ENCODE results near the gene ZNF324B. TPM values are rescaled to one million over a fixed set of nuclear protein-coding genes. Genes with fewer than 3 reads are reported as not detected.

The ZNF324B gene
- total and polyA plus RNA-seq, 10 of the 15 experiments (the other 5 are each of a cell fraction or from before 2014, with no cell fraction given): 0.11 to 12.8 (median 4.0) TPM

DNA sequence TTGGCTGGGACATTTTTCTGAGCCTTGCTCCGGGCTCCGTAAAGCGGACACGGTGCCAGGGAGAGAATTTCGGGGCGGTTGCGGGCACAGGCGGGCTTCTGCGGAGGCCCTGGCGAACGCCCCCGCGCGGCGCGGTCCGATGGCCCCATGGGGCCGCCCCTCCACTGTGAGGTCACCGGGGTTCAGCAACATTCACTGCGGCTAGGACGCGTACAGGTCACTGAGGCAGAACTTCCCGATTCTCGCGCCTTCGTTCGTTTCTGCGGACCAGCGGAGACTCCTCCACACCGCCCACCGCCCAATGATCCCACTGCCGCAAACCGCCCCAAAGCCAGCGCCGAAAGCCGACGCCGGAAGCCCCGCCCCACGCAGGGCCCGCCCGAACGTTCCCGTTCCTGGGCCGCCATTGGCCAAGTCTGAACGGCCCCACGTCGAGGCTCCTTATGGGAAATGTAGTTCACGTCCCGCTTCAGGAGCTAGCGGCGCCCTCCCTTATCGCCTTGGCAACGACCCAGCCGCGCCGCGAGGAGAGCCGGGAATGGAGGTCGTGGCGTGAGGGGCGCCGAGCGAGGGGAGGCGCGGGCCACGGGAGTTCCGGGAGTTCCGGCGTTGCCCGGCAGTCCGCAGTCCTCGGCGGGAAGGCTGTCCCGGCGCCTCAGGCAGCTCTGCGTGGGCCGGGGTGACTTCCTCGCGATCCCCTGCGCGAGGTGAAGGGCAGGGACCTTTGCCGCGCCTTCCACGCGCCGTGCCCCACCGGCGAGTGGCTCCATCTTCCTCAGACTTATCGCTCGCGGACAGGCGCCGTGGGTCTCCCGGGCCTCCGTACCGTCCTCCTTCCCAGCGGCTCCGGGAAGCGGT is 43.0 kb upstream of the ZNF324B start, which contains the start of gene ZNF584 (continued):
- TF ChIP-seq EP300 (IDR thresholded peaks at IDR 0.05; ENCODE audit: borderline replicate concordance in 1 of 2, control insufficient read depth in 1 of 2, low read depth in 2 of 2, low read length in 2 of 2) (no peak), HCFC1 (IDR thresholded peaks at IDR 0.05; ENCODE audit: low read length) (peak; percentile 92), MTA3 (IDR thresholded peaks at IDR 0.05; ENCODE audit: borderline replicate concordance, low read length) (no peak), CBX5 (IDR thresholded peaks at IDR 0.05; ENCODE audit: low read depth) (no peak), RAD21 (IDR thresholded peaks at IDR 0.05; ENCODE audit: insufficient read depth, low read depth, low read length) (no peak), CHD1 (IDR thresholded peaks at IDR 0.05; ENCODE audit: low read depth, low read length) (no peak), CBX3 (IDR thresholded peaks at IDR 0.05; ENCODE audit: borderline replicate concordance, low read depth) (no peak), ZZZ3 (IDR thresholded peaks at IDR 0.05; ENCODE audit: control insufficient read depth, insufficient read length, low read depth) (no peak), STAT1 (conservative IDR thresholded peaks at IDR 0.05) (no peak), RCOR1 (conservative IDR thresholded peaks at IDR 0.05; ENCODE audit: low read depth, low read length) (no peak), SMARCA5 (IDR thresholded peaks at IDR 0.05) (no peak), SP1 (IDR thresholded peaks at IDR 0.05; ENCODE audit: low read depth, low read length) (peak; percentile 65), EZH2 (IDR thresholded peaks at IDR 0.05; ENCODE audit: borderline replicate concordance, control insufficient read depth, low read depth, low read length) (no peak), MXI1 (IDR thresholded peaks at IDR 0.05; ENCODE audit: low read depth, low read length) (peak; percentile 95)
- TF ChIP-seq, protein P1, sequence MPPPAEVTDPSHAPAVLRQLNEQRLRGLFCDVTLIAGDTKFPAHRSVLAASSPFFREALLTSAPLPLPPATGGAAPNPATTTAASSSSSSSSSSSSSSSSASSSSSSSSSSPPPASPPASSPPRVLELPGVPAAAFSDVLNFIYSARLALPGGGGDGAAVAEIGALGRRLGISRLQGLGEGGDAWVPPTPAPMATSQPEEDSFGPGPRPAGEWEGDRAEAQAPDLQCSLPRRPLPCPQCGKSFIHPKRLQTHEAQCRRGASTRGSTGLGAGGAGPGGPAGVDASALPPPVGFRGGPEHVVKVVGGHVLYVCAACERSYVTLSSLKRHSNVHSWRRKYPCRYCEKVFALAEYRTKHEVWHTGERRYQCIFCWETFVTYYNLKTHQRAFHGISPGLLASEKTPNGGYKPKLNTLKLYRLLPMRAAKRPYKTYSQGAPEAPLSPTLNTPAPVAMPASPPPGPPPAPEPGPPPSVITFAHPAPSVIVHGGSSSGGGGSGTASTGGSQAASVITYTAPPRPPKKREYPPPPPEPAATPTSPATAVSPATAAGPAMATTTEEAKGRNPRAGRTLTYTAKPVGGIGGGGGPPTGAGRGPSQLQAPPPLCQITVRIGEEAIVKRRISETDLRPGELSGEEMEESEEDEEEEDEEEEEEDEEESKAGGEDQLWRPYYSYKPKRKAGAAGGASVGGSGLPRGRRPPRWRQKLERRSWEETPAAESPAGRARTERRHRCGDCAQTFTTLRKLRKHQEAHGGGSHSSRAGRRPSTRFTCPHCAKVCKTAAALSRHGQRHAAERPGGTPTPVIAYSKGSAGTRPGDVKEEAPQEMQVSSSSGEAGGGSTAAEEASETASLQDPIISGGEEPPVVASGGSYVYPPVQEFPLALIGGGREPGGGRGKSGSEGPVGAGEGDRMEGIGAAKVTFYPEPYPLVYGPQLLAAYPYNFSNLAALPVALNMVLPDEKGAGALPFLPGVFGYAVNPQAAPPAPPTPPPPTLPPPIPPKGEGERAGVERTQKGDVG (CRISPR knock-in tag; IDR thresholded peaks at IDR 0.05): no peak
- TF ChIP-seq, protein P2, sequence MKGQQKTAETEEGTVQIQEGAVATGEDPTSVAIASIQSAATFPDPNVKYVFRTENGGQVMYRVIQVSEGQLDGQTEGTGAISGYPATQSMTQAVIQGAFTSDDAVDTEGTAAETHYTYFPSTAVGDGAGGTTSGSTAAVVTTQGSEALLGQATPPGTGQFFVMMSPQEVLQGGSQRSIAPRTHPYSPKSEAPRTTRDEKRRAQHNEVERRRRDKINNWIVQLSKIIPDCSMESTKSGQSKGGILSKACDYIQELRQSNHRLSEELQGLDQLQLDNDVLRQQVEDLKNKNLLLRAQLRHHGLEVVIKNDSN (IDR thresholded peaks at IDR 0.05; ENCODE audit: borderline replicate concordance, extremely low read length, insufficient read depth, low read depth, low read length): no peak
- TF ChIP-seq, protein P3, sequence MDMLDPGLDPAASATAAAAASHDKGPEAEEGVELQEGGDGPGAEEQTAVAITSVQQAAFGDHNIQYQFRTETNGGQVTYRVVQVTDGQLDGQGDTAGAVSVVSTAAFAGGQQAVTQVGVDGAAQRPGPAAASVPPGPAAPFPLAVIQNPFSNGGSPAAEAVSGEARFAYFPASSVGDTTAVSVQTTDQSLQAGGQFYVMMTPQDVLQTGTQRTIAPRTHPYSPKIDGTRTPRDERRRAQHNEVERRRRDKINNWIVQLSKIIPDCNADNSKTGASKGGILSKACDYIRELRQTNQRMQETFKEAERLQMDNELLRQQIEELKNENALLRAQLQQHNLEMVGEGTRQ (IDR thresholded peaks at IDR 0.05; ENCODE audit: borderline replicate concordance, low read depth, low read length): no peak
- TF ChIP-seq, protein P4, sequence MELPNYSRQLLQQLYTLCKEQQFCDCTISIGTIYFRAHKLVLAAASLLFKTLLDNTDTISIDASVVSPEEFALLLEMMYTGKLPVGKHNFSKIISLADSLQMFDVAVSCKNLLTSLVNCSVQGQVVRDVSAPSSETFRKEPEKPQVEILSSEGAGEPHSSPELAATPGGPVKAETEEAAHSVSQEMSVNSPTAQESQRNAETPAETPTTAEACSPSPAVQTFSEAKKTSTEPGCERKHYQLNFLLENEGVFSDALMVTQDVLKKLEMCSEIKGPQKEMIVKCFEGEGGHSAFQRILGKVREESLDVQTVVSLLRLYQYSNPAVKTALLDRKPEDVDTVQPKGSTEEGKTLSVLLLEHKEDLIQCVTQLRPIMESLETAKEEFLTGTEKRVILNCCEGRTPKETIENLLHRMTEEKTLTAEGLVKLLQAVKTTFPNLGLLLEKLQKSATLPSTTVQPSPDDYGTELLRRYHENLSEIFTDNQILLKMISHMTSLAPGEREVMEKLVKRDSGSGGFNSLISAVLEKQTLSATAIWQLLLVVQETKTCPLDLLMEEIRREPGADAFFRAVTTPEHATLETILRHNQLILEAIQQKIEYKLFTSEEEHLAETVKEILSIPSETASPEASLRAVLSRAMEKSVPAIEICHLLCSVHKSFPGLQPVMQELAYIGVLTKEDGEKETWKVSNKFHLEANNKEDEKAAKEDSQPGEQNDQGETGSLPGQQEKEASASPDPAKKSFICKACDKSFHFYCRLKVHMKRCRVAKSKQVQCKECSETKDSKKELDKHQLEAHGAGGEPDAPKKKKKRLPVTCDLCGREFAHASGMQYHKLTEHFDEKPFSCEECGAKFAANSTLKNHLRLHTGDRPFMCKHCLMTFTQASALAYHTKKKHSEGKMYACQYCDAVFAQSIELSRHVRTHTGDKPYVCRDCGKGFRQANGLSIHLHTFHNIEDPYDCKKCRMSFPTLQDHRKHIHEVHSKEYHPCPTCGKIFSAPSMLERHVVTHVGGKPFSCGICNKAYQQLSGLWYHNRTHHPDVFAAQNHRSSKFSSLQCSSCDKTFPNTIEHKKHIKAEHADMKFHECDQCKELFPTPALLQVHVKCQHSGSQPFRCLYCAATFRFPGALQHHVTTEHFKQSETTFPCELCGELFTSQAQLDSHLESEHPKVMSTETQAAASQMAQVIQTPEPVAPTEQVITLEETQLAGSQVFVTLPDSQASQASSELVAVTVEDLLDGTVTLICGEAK (IDR thresholded peaks at IDR 0.05; ENCODE audit: borderline replicate concordance): peak; percentile 83
